Stimulated activated effector memory CD8-positive, alpha-beta T cell treated with anti-CD3 and anti-CD28 coated beads, Interleukin-12 subunit alpha, Interleukin-12 subunit beta, amount 100 ng/mL, for 72 hours (primary cell): Measurements from ENCODE around the gene DMC1.
"Not testable (repeated sequence)": the region's sequence is repeated elsewhere in the genome, so short reads cannot be mapped to it uniquely, and the experiment has no call there.

Experiments used
- ATAC-seq: fragments of 150-1000 bp; cut with Tn5 transposase; 2 replicates; pipeline ENCODE4 v1.10.0; 2021
- DNase-seq, 2 donors: peaks; one replicate each; pipeline ENCODE4 v3.0.0; 2021 to 2022; ENCODE audit warnings: low spot score in 2 of 2
- H3K27ac Mint-ChIP-seq: one replicate; pipeline ENCODE4 v1.8.0; 2022; ENCODE audit warnings: mild to moderate bottlenecking, mixed read lengths
- H3K36me3 Mint-ChIP-seq: one replicate; pipeline ENCODE4 v1.8.0; 2022; ENCODE audit warnings: mild to moderate bottlenecking, mixed read lengths
- H3K4me1 Mint-ChIP-seq: one replicate; pipeline ENCODE4 v1.8.0; 2022; ENCODE audit warnings: mixed read lengths
- H3K4me3 Mint-ChIP-seq: one replicate; pipeline ENCODE4 v1.8.0; 2022; ENCODE audit warnings: mild to moderate bottlenecking, mixed read lengths
- H3K9me3 Mint-ChIP-seq: one replicate; pipeline ENCODE4 v1.8.0; 2022; ENCODE audit warnings: mixed read lengths

The DMC1 gene

GRCh38 chr22:38569972-38570778, at the start of gene DMC1:
Gene DMC1, minus strand, starts transcription at chr22:38570183. Its CDS starts 1,927 bp downstream, at chr22:38568256.
- Mint-ChIP-seq H3K36me3 (no peaks in the 10 kb centered on the region), H3K27ac (peak within 1 kb of the TSS; percentile 98), H3K4me1 (peaks cover 14% of the 10 kb centered on the region), H3K9me3 (no peaks in the 10 kb centered on the region), H3K4me3 (peak within 1 kb of the TSS; percentile 90)
- DNase-seq (peak; percentile 88 to 93), ATAC-seq (peak; percentile 90)

- no peaks in the 10 kb centered on the region for H3K36me3 Mint-ChIP-seq
- no peak for DNase-seq
- no peaks in the 10 kb centered on the region for H3K4me1 Mint-ChIP-seq
- H3K4me3 Mint-ChIP-seq = no peak overlapping the region
- H3K9me3 Mint-ChIP-seq = no peaks in the 10 kb centered on the region
- H3K27ac Mint-ChIP-seq = no peak overlapping the region
- ATAC-seq = no peak
These were observed 48.7 kb upstream of the DMC1 start for GRCh38 chr22:38618682-38619081.

- H3K9me3 Mint-ChIP-seq = no peaks in the 10 kb centered on the region
- no peak for ATAC-seq
- no peak for DNase-seq
- H3K27ac Mint-ChIP-seq = no peak overlapping the region
- H3K4me3 Mint-ChIP-seq = no peak overlapping the region
- no peaks in the 10 kb centered on the region for H3K36me3 Mint-ChIP-seq
- H3K4me1 Mint-ChIP-seq = no peaks in the 10 kb centered on the region
These were observed 48.3 kb upstream of the DMC1 start for GRCh38 chr22:38618258-38618657.

GRCh38 chr22:38615064-38615405, 45.1 kb upstream of the DMC1 start:
- not testable (repeated sequence) for H3K4me1 Mint-ChIP-seq, H3K36me3 Mint-ChIP-seq, H3K9me3 Mint-ChIP-seq, H3K4me3 Mint-ChIP-seq, DNase-seq, ATAC-seq
- H3K27ac Mint-ChIP-seq = peak overlapping the region; percentile 6

GRCh38 chr22:38614332-38615063, 44.5 kb upstream of the DMC1 start:
- DNase-seq (no peak), ATAC-seq (peak; percentile 37)
- H3K27ac Mint-ChIP-seq = no peak overlapping the region
- H3K4me3 Mint-ChIP-seq = no peak overlapping the region
- no peaks in the 10 kb centered on the region for H3K9me3 Mint-ChIP-seq
- H3K4me1 Mint-ChIP-seq = no peaks in the 10 kb centered on the region
- H3K36me3 Mint-ChIP-seq = no peaks in the 10 kb centered on the region

- Mint-ChIP-seq H3K36me3 (no peaks in the 10 kb centered on the region), H3K4me1 (no peaks in the 10 kb centered on the region), H3K27ac (no peak overlapping the region), H3K4me3 (no peak overlapping the region), H3K9me3 (no peaks in the 10 kb centered on the region)
- DNase-seq (no peak), ATAC-seq (peak; percentile 77)
These were observed 43.6 kb upstream of the DMC1 start for GRCh38 chr22:38613588-38613987.

GRCh38 chr22:38612217-38613006, 42.4 kb upstream of the DMC1 start:
- ATAC-seq (no peak), DNase-seq (no peak)
- no peaks in the 10 kb centered on the region for H3K4me1 Mint-ChIP-seq
- H3K36me3 Mint-ChIP-seq = no peaks in the 10 kb centered on the region
- no peak overlapping the region for H3K4me3 Mint-ChIP-seq
- no peaks in the 10 kb centered on the region for H3K9me3 Mint-ChIP-seq
- H3K27ac Mint-ChIP-seq = no peak overlapping the region

- Mint-ChIP-seq H3K4me3 (no peak overlapping the region), H3K4me1 (no peaks in the 10 kb centered on the region), H3K36me3 (no peaks in the 10 kb centered on the region), H3K27ac (no peak overlapping the region), H3K9me3 (no peaks in the 10 kb centered on the region)
- ATAC-seq (no peak), DNase-seq (no peak)
These were observed 41.6 kb upstream of the DMC1 start for GRCh38 chr22:38611559-38611958.

- no peak overlapping the region for H3K4me3 Mint-ChIP-seq
These were observed 40.3 kb upstream of the DMC1 start for GRCh38 chr22:38610234-38610633.

GRCh38 chr22:38608992-38609750, 39.2 kb upstream of the DMC1 start:
- Mint-ChIP-seq H3K36me3 (no peaks in the 10 kb centered on the region), H3K9me3 (no peaks in the 10 kb centered on the region), H3K4me1 (no peaks in the 10 kb centered on the region), H3K27ac (no peak overlapping the region), H3K4me3 (no peak overlapping the region)
- no peak for ATAC-seq
- DNase-seq = no peak

More at GRCh38 chr22:38610234-38610633, 40.3 kb upstream of the DMC1 start:
- ATAC-seq = no peak
- no peaks in the 10 kb centered on the region for H3K9me3 Mint-ChIP-seq
- no peak overlapping the region for H3K27ac Mint-ChIP-seq
- H3K4me1 Mint-ChIP-seq = no peaks in the 10 kb centered on the region
- no peak for DNase-seq
- no peaks in the 10 kb centered on the region for H3K36me3 Mint-ChIP-seq

- DNase-seq (no peak), ATAC-seq (no peak)
- Mint-ChIP-seq H3K4me3 (no peak overlapping the region), H3K36me3 (no peaks in the 10 kb centered on the region), H3K9me3 (no peaks in the 10 kb centered on the region), H3K27ac (no peak overlapping the region), H3K4me1 (no peaks in the 10 kb centered on the region)
These were observed 37.7 kb upstream of the DMC1 start for GRCh38 chr22:38607680-38608079.

- Mint-ChIP-seq H3K9me3 (no peaks in the 10 kb centered on the region), H3K27ac (no peak overlapping the region), H3K4me3 (no peak overlapping the region), H3K4me1 (no peaks in the 10 kb centered on the region), H3K36me3 (no peaks in the 10 kb centered on the region)
- ATAC-seq (no peak), DNase-seq (no peak)
These were observed 32.2 kb upstream of the DMC1 start for GRCh38 chr22:38602166-38602565.

- ATAC-seq = peak; percentile 51
- Mint-ChIP-seq H3K4me1 (no peaks in the 10 kb centered on the region), H3K4me3 (no peak overlapping the region), H3K27ac (no peak overlapping the region), H3K9me3 (no peaks in the 10 kb centered on the region), H3K36me3 (no peaks in the 10 kb centered on the region)
- no peak for DNase-seq
These were observed 31.3 kb upstream of the DMC1 start for GRCh38 chr22:38601221-38601764.

GRCh38 chr22:38599466-38599865, 29.5 kb upstream of the DMC1 start:
- DNase-seq (no peak), ATAC-seq (no peak)
- H3K27ac Mint-ChIP-seq = no peak overlapping the region
- no peaks in the 10 kb centered on the region for H3K9me3 Mint-ChIP-seq
- H3K36me3 Mint-ChIP-seq = no peaks in the 10 kb centered on the region
- H3K4me3 Mint-ChIP-seq = no peak overlapping the region
- no peaks in the 10 kb centered on the region for H3K4me1 Mint-ChIP-seq

GRCh38 chr22:38582923-38583322, 12.9 kb upstream of the DMC1 start:
- ATAC-seq, H3K36me3 Mint-ChIP-seq, H3K4me3 Mint-ChIP-seq, H3K4me1 Mint-ChIP-seq, H3K27ac Mint-ChIP-seq, DNase-seq, H3K9me3 Mint-ChIP-seq: not testable (repeated sequence)
